ENCODE measurements around the gene CLRN3. TPM values are rescaled to one million over a fixed set of nuclear protein-coding genes. Genes with fewer than 3 reads are reported as not detected.

The CLRN3 gene
- total RNA-seq, 2 experiments from 2014 or later = not detected

DNA sequence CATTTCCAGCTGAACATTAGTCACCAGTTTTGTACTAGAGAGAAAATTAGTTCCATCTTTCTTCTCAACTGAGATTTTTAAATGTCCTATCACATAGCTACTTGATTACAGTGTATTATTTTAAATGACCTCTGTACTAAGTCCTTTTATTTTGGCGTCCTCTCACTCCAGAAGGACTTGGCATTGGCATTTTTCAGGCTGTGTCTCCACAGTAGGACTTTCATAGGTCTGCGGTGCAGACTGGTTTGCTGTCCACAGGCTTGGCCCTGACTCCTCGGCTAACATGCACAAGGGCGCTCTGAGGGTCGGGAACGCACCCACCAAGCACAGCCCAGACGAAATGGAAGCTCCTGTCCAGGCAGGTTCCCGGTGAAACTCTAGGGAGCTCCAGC lies 20.6 kb upstream of the CLRN3 start:
- no peak overlapping the region for H3K4me3 Mint-ChIP-seq
- no peak for DNase-seq
- peaks cover 4% of the 10 kb centered on the region for H3K9me3 Mint-ChIP-seq
- intact Hi-C loops (cut with micrococcal nuclease) = no loop called here
- CTCF ChIA-PET = interaction anchor here (1.8 kb wide), 1 partner anchor 98 kb away, joined by 10 read pairs; no protein-coding TSS in a partner anchor
- H3K27me3 Mint-ChIP-seq = peaks cover 8% of the 10 kb centered on the region
- H3K27ac Mint-ChIP-seq = no peak overlapping the region
- H3K4me1 Mint-ChIP-seq (ENCODE audit: low read depth) = no peaks in the 10 kb centered on the region
- POLR2A ChIA-PET = no interaction called here
- H3K36me3 Mint-ChIP-seq = no peaks in the 10 kb centered on the region

DNA sequence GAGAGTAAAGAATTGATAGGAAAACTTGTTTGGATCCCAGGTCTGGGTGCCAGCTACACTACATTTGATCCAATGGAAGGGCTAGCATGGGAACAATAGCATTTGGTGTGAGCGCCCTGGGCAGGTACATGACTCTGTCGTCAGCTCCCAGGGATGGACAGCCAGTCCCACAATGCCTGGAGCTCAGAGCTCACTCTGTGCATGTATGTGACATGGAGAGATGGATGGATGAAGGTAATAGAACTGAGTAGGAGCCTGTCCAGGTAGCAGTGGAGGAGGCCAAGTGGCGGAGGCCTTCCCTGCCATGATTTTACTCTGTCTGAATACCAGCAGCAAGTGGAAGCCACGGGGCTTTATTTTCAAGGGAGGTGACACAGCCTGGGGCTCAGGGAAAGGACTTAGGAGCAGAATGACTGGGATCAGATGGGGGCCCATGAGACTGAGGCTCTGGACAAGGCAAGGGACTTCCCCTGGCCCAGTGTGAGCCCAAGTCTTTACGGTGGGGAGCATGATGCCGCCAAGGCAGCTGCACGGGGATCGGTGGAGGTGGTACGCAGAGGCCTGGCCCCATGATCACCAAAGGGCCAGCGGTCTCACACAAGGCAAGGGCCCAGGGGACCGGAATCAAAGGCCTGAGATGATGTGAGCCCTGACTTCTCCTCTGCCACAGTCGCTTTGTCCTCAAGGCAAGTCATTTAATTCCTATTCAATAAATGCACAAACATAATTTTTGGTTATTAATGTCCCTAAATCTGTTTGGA lies 20.0 kb upstream of the CLRN3 start:
- H3K4me1 Mint-ChIP-seq (ENCODE audit: low read depth) = no peaks in the 10 kb centered on the region
- POLR2A ChIA-PET = no interaction called here
- H3K4me3 Mint-ChIP-seq = no peak overlapping the region
- H3K27ac Mint-ChIP-seq = no peak overlapping the region
- CTCF ChIA-PET = interaction anchor here (1.8 kb wide), 1 partner anchor 98 kb away, joined by 10 read pairs; no protein-coding TSS in a partner anchor
- peaks cover 4% of the 10 kb centered on the region for H3K9me3 Mint-ChIP-seq
- intact Hi-C loops (cut with micrococcal nuclease) = no loop called here
- H3K36me3 Mint-ChIP-seq = no peaks in the 10 kb centered on the region
- peaks cover 13% of the 10 kb centered on the region for H3K27me3 Mint-ChIP-seq
- no peak for DNase-seq

DNA sequence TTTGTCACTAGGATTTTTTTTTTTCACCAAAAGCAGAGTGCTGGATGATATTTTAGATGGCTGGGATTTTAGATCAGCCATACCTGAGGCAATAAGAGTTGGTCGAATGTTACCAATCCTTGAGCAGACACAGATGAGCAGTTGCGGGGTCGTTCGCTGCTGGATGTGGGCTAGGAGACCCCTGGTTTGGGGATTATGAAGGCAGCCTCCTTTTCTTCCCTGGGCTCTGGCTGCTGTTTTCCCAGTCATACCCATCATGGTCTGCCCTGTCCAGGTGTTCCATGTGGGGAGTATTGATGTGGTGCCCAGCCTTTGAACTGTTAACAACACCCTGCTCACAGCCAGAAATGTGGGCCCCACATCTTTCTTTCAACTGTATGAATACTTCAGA lies 19.1 kb upstream of the CLRN3 start:
- Mint-ChIP-seq H3K27ac (no peak overlapping the region), H3K27me3 (peaks cover 13% of the 10 kb centered on the region), H3K4me3 (no peak overlapping the region), H3K9me3 (peaks cover 4% of the 10 kb centered on the region), H3K36me3 (no peaks in the 10 kb centered on the region), H3K4me1 (ENCODE audit: low read depth) (no peaks in the 10 kb centered on the region)
- ChIA-PET POLR2A (no interaction called here), CTCF (interaction anchor here (1.8 kb wide), 1 partner anchor 99 kb away, joined by 10 read pairs; no protein-coding TSS in a partner anchor)
- intact Hi-C loops (cut with micrococcal nuclease) = no loop called here
- DNase-seq = no peak

DNA sequence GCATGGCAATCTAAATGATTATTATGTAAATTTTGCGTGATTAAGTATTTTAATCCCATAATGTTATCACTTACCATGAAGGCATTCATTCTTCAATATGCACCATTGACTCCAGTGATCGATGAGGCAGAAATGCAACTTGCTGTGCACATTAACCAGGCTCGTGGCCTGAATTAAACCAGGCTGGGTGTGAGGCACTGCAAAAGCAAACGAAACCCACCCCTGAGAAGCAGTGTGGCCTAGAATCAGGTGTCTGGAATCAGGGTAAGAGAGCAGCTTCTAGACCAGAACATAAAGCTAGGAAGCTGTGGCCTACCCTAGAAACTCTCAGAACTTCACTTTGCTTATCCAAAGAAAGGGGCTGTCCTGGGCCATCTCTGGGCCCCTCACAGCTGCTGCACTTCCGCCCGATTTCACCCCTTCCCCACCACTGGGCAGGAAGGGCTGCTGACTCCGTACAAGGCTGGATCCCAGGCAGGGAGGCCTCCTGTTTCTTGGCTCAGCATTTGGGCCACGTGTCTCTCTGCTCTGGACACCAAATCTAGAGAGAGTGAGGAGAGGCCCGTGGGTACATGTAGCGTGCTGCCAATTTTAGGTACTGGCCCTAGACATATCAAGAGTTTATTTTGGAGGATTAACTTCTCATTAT lies 18.6 kb upstream of the CLRN3 start:
- no peak overlapping the region for H3K27ac Mint-ChIP-seq
- ChIA-PET CTCF (no interaction called here), POLR2A (no interaction called here)
- intact Hi-C loops (cut with micrococcal nuclease) = no loop called here
- DNase-seq = no peak
- no peaks in the 10 kb centered on the region for H3K36me3 Mint-ChIP-seq
- H3K4me3 Mint-ChIP-seq = no peak overlapping the region
- H3K4me1 Mint-ChIP-seq (ENCODE audit: low read depth) = no peaks in the 10 kb centered on the region
- H3K27me3 Mint-ChIP-seq = peaks cover 17% of the 10 kb centered on the region
- peaks cover 2% of the 10 kb centered on the region for H3K9me3 Mint-ChIP-seq

DNA sequence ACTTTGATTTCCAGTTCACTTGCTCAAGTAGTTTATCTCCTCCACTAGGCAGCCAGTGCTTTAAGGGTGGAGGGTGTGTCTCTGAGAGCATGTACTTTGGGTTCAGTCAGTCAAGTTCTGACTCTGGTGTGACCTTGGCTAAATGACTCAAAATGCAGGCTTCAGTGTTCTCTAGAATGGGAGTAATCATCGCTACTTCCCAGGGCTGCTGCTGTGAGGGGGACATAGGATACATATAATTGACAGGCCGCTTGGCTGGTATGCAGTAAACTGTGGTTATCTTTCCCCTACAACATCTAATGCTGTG lies 17.7 kb upstream of the CLRN3 start:
- CTCF ChIA-PET = interaction anchor here (1.6 kb wide), 1 partner anchor 159 kb away, joined by 5 read pairs; no protein-coding TSS in a partner anchor

DNA sequence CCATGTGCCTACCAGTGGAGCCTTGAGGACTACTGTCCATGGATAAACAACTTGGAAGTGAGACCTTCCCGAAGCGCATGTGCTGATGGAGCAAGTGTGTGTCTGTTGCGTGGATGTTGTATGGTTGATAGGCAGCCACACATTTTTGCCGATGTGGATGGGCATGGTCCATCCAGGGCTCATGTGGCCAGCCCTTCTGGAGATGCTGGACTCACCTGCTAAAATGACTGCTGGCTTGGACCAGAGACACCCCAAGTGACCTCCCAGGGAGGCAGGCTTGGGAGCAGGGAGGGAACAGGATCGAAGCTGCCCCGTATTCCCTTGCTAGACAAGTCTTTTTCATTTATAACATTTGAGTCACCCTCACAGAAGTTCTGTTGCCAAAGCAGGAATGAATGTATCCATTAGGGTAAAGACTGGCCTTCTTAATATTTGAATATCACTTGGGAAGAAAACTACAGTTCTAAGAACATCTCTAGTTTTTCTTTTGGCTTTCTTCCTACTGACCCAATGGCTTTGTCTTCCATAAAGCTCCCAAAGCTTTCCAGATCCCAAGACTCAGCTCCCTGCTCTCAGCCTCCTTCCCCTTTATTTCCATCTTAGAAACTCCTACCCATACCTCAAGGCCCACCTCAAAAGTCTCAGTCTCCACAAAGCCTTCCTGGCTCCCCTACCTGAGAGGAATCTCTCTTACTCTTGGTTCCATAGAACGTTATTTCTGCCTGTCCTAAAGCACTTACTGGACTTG lies 17.1 kb upstream of the CLRN3 start:
- H3K4me3 Mint-ChIP-seq = no peak overlapping the region

More for the DNA sequence above, 17.7 kb upstream of the CLRN3 start:
- no peaks in the 10 kb centered on the region for H3K4me1 Mint-ChIP-seq (ENCODE audit: low read depth)
- H3K9me3 Mint-ChIP-seq = no peaks in the 10 kb centered on the region
- no peak overlapping the region for H3K4me3 Mint-ChIP-seq
- H3K27me3 Mint-ChIP-seq = peaks cover 20% of the 10 kb centered on the region
- no peak for DNase-seq
- H3K36me3 Mint-ChIP-seq = no peaks in the 10 kb centered on the region
- POLR2A ChIA-PET = no interaction called here
- intact Hi-C loops (cut with micrococcal nuclease) = no loop called here
- H3K27ac Mint-ChIP-seq = no peak overlapping the region

DNA sequence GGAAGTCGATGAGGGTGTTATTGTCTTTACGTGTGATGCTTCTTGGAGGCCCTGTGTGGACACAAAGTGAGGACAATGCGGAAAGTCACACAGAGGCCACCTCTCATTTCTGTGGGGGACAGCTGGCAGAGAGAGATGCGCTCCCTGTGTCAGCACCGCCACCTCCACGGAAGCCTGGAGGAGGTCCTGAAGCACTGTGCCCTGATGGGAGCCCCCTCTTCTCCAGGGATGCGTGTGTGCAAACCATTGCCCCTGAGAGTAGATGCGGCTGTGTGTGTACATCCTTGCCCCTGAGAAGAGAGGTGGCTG lies 16.2 kb upstream of the CLRN3 start:
- intact Hi-C loops (cut with micrococcal nuclease) = loop anchor here (5.0 kb wide), 1 partner anchor 83 kb away; no protein-coding TSS in a partner anchor
- H3K4me1 Mint-ChIP-seq (ENCODE audit: low read depth) = no peaks in the 10 kb centered on the region
- CTCF ChIA-PET = interaction anchor here (5.3 to 5.6 kb wide), 2 partner anchors 102 to 161 kb away, joined by 50 to 270 read pairs; no protein-coding TSS in a partner anchor

More for the DNA sequence above, 17.1 kb upstream of the CLRN3 start:
- no peaks in the 10 kb centered on the region for H3K4me1 Mint-ChIP-seq (ENCODE audit: low read depth)
- H3K9me3 Mint-ChIP-seq = no peaks in the 10 kb centered on the region
- peaks cover 24% of the 10 kb centered on the region for H3K27me3 Mint-ChIP-seq
- no peak for DNase-seq
- ChIA-PET CTCF (interaction anchor here (0.6 to 1.6 kb wide), 2 partner anchors 102 to 159 kb away, joined by 3 to 5 read pairs; no protein-coding TSS in a partner anchor), POLR2A (no interaction called here)
- intact Hi-C loops (cut with micrococcal nuclease) = loop anchor here (5.0 kb wide), 1 partner anchor 82 kb away; no protein-coding TSS in a partner anchor
- no peaks in the 10 kb centered on the region for H3K36me3 Mint-ChIP-seq
- H3K27ac Mint-ChIP-seq = no peak overlapping the region

DNA sequence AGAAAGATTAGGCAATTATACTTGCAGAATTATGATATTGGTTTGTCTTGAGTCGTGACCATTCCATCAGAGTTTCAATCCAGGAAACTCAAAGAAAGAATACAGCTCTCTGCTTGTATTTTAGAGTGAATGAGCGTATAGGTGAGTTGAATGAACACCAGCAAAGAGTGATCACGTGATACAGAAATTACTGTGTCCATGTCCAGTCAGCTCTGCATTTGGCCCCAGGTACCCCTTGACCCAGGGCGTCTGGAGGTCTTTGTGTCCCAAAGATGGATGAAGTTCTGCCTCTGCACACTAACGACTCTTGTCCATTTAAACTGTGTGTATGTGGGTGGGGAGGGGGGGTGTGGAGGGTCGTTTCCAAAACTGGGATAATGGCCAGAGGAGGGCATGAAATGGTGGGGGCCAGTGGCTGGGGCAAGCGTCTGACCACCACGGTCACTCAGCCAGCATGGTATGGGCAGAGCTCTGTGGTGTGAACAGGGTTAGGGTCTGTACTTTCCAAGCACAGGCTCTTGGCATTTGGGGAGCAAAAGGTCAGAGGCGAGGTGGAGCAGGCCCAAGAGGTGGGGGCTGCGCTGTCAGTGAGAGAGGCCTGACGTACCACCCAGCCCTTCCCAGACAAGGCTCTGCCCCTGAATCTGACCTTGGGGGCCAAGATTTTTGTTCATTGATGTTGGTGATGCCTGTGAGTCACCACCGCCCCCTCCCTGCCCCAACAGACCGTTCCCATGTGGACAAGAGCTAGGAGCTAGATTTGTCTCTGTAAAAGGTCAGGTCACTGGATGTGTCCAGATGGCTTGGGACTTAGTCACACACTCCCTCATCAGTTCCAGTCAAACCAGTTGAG lies 15.6 kb upstream of the CLRN3 start:
- Mint-ChIP-seq H3K4me3 (peak overlapping the region; percentile 22), H3K36me3 (no peaks in the 10 kb centered on the region), H3K9me3 (no peaks in the 10 kb centered on the region), H3K27ac (no peak overlapping the region), H3K27me3 (peaks cover 24% of the 10 kb centered on the region), H3K4me1 (ENCODE audit: low read depth) (no peaks in the 10 kb centered on the region)
- ChIA-PET CTCF (interaction anchor here (0.8 to 5.6 kb wide), 6 partner anchors 13 to 162 kb away, joined by 3 to 270 read pairs (median 18); no protein-coding TSS in a partner anchor), POLR2A (interaction anchor here (1.6 kb wide), 1 partner anchor 161 kb away, joined by 3 read pairs; no protein-coding TSS in a partner anchor)
- intact Hi-C loops (cut with micrococcal nuclease) = loop anchor here (5.0 kb wide), 1 partner anchor 84 kb away; no protein-coding TSS in a partner anchor
- DNase-seq = no peak

More for the DNA sequence above, 16.2 kb upstream of the CLRN3 start:
- peaks cover 24% of the 10 kb centered on the region for H3K27me3 Mint-ChIP-seq
- POLR2A ChIA-PET = no interaction called here
- H3K27ac Mint-ChIP-seq = no peak overlapping the region
- no peak overlapping the region for H3K4me3 Mint-ChIP-seq
- no peaks in the 10 kb centered on the region for H3K36me3 Mint-ChIP-seq
- DNase-seq = no peak
- H3K9me3 Mint-ChIP-seq = no peaks in the 10 kb centered on the region

DNA sequence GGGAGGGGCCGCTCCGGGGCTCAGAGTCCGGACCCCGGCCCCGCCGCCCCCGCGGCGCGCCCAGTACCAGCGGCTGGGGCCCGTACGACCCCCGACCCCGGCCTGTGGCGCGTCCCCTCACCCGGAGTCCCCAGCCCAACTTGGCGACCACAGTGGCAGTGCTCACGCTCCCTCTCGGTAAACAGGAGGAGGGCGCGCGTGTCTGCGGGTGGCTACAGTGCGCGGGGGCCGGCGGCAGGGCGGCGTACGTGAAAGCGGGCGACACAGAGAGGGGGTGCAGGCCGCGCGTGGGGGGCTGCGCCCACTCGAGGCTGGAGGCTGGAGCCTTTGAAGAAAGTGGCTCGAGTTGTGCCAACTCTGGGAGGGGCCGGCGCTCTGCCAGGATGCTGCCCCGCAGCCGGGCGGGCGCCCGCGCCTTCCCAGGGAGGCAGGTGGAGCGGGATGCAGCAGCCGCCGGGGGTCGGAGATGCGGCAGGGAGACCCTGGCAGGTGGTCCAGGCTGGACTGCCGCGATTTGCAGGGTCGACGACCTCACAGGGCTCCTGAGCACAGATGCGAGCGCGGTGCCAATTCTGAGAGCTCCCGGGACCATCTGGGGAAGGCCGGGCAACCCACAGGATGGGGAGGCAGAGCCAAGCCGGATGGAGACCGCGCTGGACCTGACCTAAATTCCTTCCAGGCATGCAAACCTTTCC lies 14.8 kb upstream of the CLRN3 start:
- H3K36me3 Mint-ChIP-seq = no peaks in the 10 kb centered on the region
- H3K9me3 Mint-ChIP-seq = no peaks in the 10 kb centered on the region
- intact Hi-C loops (cut with micrococcal nuclease) = loop anchor here (1.0 to 5.0 kb wide), 3 partner anchors 85 to 243 kb away; no protein-coding TSS in a partner anchor
- H3K4me3 Mint-ChIP-seq = peak overlapping the region; percentile 25
- DNase-seq = peak; percentile 25
- H3K4me1 Mint-ChIP-seq (ENCODE audit: low read depth) = no peaks in the 10 kb centered on the region
- peaks cover 27% of the 10 kb centered on the region for H3K27me3 Mint-ChIP-seq
- H3K27ac Mint-ChIP-seq = no peak overlapping the region
- CTCF ChIA-PET = interaction anchor here (0.6 to 5.6 kb wide), 34 partner anchors 9 to 250 kb away, joined by 3 to 270 read pairs (median 4); no protein-coding TSS in a partner anchor
- POLR2A ChIA-PET = interaction anchor here (1.2 to 1.6 kb wide), 2 partner anchors 102 to 162 kb away, joined by 3 read pairs; no protein-coding TSS in a partner anchor

DNA sequence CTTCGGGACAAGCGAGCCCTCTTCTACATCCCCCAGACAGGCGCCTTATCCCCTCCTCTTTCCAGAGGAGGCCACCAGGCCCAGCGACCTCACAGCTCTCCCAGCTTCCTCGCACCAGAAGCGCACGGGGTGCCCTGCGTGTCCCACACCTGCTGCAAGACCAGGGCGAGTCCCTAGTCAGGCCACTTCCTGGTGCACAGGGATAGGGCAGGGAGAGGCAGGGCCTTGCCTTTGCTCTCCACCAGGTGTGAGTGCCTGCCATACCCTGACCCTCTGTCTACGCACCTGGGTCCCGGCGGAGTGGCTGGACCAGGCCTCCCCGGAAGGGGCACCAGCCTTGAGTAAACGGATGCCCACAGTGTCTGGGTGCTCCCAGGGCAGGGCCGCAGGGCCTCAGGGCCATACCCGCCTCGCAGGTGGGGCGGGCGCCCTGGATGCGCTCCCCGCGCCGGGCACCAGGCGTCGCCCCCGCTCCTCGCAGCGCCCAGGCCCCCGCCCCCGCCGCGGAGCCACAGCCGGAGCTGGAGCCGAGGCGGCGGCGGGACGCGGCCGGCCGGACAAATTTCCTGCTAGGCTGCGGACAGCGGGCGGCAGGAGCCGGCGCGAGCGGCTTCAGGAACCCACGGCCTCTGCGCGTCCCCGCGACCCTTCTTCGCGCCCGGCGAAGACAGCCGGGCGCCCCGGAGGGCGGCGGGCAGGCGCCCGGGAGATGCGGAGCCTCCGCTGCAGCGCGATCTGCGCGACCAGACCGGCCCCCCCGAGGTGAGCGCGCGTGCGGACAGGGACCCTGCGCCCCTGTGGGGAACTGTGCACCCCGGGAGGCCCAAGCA lies 14.0 kb upstream of the CLRN3 start, which contains the start of gene PTPRE:
Gene PTPRE (plus strand): TSS at position 556 of the 830 bp plus-strand sequence. CDS start 133,779 bp downstream, outside the sequence.
- Mint-ChIP-seq H3K27me3 (peaks cover 27% of the 10 kb centered on the region), H3K4me1 (ENCODE audit: low read depth) (no peaks in the 10 kb centered on the region), H3K9me3 (no peaks in the 10 kb centered on the region), H3K4me3 (peak within 1 kb of the TSS; percentile 25), H3K27ac (no peak within 1 kb of the TSS), H3K36me3 (no peaks in the 10 kb centered on the region)
- peak; percentile 78 for DNase-seq
- intact Hi-C loops (cut with micrococcal nuclease) = loop anchor here (1.0 to 5.0 kb wide), 4 partner anchors 86 to 244 kb away; no protein-coding TSS in a partner anchor
- ChIA-PET CTCF (interaction anchor here (0.6 to 5.6 kb wide), 35 partner anchors 9 to 250 kb away, joined by 3 to 270 read pairs (median 4); no protein-coding TSS in a partner anchor), POLR2A (interaction anchor here (1.2 to 1.6 kb wide), 2 partner anchors 103 to 163 kb away, joined by 3 read pairs; no protein-coding TSS in a partner anchor)

All from activated CD4-positive, alpha-beta memory T cell treated with anti-CD3 and anti-CD28 coated beads for 36 hours (primary cell).